ENCODE measurements around the gene CLEC4M.

- TF ChIP-seq, protein P1, sequence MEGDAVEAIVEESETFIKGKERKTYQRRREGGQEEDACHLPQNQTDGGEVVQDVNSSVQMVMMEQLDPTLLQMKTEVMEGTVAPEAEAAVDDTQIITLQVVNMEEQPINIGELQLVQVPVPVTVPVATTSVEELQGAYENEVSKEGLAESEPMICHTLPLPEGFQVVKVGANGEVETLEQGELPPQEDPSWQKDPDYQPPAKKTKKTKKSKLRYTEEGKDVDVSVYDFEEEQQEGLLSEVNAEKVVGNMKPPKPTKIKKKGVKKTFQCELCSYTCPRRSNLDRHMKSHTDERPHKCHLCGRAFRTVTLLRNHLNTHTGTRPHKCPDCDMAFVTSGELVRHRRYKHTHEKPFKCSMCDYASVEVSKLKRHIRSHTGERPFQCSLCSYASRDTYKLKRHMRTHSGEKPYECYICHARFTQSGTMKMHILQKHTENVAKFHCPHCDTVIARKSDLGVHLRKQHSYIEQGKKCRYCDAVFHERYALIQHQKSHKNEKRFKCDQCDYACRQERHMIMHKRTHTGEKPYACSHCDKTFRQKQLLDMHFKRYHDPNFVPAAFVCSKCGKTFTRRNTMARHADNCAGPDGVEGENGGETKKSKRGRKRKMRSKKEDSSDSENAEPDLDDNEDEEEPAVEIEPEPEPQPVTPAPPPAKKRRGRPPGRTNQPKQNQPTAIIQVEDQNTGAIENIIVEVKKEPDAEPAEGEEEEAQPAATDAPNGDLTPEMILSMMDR (conservative IDR thresholded peaks at IDR 0.05; ENCODE audit: low read depth, low read length) = no peak
- no peak for TF ChIP-seq EZH2 (IDR thresholded peaks at IDR 0.05; ENCODE audit: low read length, unreplicated experiment)
- TF ChIP-seq EZH2phosphoT487 (IDR thresholded peaks at IDR 0.05; ENCODE audit: borderline replicate concordance, low read length) = no peak
Observed at GRCh38 chr19:7756258-7756657, 6.8 kb upstream of the CLEC4M start.

Measured in PC-3 (cell line).